K562 (cell line): Measurements from ENCODE around the gene ABHD16A.

ENCODE experiments used
- CEBPG ChIP-seq, 3 experiments: fragments of 200-800 bp in 1 of 3; sonication (Bioruptor generic) in 1 of 3; sonication (generic) in 1 of 3; formaldehyde crosslinking in 1 of 3; IDR thresholded peaks in 2 of 3; conservative IDR thresholded peaks in 1 of 3; 2 replicates each; pipeline versions ENCODE4 v1.6.1 to v1.8.0; 2016 to 2022; ENCODE audit warnings: missing compliant biosample characterization in 2 of 3, missing genetic modification characterization in 2 of 3, mild to moderate bottlenecking in 1 of 3, missing genetic modification reagents in 1 of 3
- FUS ChIP-seq: fragments of 200-400 bp; formaldehyde crosslinking; optimal IDR thresholded peaks from 2 replicates; pipeline ENCODE3; 2017; ENCODE audit warnings: low read depth, low read length
- GABPB1 ChIP-seq: sonication (generic); formaldehyde crosslinking; IDR thresholded peaks from 2 replicates; pipeline ENCODE4 v1.8.0; 2022; ENCODE audit warnings: mild to moderate bottlenecking, missing genetic modification reagents
- HCFC1 ChIP-seq: IDR thresholded peaks from 2 replicates; pipeline ENCODE4 v1.6.1; 2012; ENCODE audit warnings: low read depth, low read length, improper control_type of control experiment
- MYC ChIP-seq, 2 experiments: fragments of 250-450 bp in 1 of 2; sonication (Bioruptor Pico) in 1 of 2; IDR thresholded peaks; 2 replicates each; pipeline versions ENCODE4 v1.5.1 to v1.6.1; 2012 to 2021; ENCODE audit warnings: low read depth in 2 of 2, borderline replicate concordance in 1 of 2, improper control_type of control experiment in 1 of 2, low read length in 1 of 2, mild to moderate bottlenecking in 1 of 2, moderate library complexity in 1 of 2
- POLR2AphosphoS2 ChIP-seq: IDR thresholded peaks from 2 replicates; pipeline ENCODE4 v1.6.1; 2012; ENCODE audit warnings: low read length, improper control_type of control experiment
- PRPF4 ChIP-seq: fragments of 200-400 bp; formaldehyde crosslinking; IDR thresholded peaks from one replicate; pipeline ENCODE4 v1.6.1; 2017; ENCODE audit warnings: low read length, low read depth, mild to moderate bottlenecking; ENCODE audit not compliant: insufficient read depth, poor library complexity, severe bottlenecking
- TF ChIP-seq, protein P1 (sequence below): sonication (generic); formaldehyde crosslinking; IDR thresholded peaks from 2 replicates; pipeline ENCODE4 v1.8.1; 2022; ENCODE audit warnings: missing genetic modification reagents
- TF ChIP-seq, protein P2 (sequence below): fragments of 250-450 bp; sonication (Bioruptor Pico); IDR thresholded peaks from 2 replicates; pipeline ENCODE4 v1.5.0; 2021
- TF ChIP-seq, protein P3 (sequence below), 3 experiments: IDR thresholded peaks in 2 of 3; conservative IDR thresholded peaks in 1 of 3; 2 replicates each; pipeline ENCODE4 v1.5.1; 2011 to 2012; ENCODE audit warnings: low read length in 3 of 3, mild to moderate bottlenecking in 3 of 3, control low read depth in 2 of 3, improper control_type of control experiment in 1 of 3, inconsistent platforms in 1 of 3, low read depth in 1 of 3, mixed read lengths in 1 of 3, moderate library complexity in 1 of 3; ENCODE audit not compliant: insufficient read depth in 2 of 3

DNA sequence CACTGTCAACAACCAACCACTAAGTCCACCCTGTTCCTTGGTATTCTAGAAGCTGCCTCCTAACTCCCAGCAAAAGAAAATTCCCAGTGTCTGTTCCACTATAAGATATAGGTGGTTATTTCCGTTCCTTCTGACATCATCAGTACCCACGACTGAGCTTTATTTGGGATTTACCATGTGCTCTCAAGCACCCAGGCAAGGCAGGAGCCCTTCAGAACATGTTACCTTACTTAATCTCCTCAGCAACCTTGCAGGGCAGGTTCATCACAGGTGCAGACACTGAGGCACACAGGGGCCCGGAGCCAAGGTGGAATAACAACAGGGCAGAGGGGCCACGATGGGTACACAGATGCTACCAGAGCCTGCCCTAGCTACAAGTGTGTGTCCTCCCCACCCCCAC is 10.8 kb downstream of the ABHD16A start:
- TF ChIP-seq FUS (no peak), GABPB1 (CRISPR knock-in tag) (no peak), CEBPG (CRISPR knock-in tag; IDR thresholded peaks at IDR 0.05) (no peak), CEBPG (tag; conservative IDR thresholded peaks at IDR 0.05 in 1 of 2, IDR thresholded peaks at IDR 0.05 in 1 of 2) (no peak), PRPF4 (no peak), POLR2AphosphoS2 (no peak), HCFC1 (no peak), MYC (IDR thresholded peaks at IDR 0.05; ENCODE audit: low read depth, low read length) (no peak), MYC (CRISPR knock-in tag; IDR thresholded peaks at IDR 0.05; ENCODE audit: borderline replicate concordance, low read depth) (no peak)
- TF ChIP-seq, protein P1, sequence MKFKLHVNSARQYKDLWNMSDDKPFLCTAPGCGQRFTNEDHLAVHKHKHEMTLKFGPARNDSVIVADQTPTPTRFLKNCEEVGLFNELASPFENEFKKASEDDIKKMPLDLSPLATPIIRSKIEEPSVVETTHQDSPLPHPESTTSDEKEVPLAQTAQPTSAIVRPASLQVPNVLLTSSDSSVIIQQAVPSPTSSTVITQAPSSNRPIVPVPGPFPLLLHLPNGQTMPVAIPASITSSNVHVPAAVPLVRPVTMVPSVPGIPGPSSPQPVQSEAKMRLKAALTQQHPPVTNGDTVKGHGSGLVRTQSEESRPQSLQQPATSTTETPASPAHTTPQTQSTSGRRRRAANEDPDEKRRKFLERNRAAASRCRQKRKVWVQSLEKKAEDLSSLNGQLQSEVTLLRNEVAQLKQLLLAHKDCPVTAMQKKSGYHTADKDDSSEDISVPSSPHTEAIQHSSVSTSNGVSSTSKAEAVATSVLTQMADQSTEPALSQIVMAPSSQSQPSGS (CRISPR knock-in tag): no peak
- TF ChIP-seq, protein P2, sequence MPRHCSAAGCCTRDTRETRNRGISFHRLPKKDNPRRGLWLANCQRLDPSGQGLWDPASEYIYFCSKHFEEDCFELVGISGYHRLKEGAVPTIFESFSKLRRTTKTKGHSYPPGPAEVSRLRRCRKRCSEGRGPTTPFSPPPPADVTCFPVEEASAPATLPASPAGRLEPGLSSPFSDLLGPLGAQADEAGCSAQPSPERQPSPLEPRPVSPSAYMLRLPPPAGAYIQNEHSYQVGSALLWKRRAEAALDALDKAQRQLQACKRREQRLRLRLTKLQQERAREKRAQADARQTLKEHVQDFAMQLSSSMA (CRISPR knock-in tag): no peak
- TF ChIP-seq, protein P3, sequence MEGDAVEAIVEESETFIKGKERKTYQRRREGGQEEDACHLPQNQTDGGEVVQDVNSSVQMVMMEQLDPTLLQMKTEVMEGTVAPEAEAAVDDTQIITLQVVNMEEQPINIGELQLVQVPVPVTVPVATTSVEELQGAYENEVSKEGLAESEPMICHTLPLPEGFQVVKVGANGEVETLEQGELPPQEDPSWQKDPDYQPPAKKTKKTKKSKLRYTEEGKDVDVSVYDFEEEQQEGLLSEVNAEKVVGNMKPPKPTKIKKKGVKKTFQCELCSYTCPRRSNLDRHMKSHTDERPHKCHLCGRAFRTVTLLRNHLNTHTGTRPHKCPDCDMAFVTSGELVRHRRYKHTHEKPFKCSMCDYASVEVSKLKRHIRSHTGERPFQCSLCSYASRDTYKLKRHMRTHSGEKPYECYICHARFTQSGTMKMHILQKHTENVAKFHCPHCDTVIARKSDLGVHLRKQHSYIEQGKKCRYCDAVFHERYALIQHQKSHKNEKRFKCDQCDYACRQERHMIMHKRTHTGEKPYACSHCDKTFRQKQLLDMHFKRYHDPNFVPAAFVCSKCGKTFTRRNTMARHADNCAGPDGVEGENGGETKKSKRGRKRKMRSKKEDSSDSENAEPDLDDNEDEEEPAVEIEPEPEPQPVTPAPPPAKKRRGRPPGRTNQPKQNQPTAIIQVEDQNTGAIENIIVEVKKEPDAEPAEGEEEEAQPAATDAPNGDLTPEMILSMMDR (IDR thresholded peaks at IDR 0.05 in 2 of 3, conservative IDR thresholded peaks at IDR 0.05 in 1 of 3; ENCODE audit: insufficient read depth in 2 of 3, low read depth in 1 of 3, low read length in 3 of 3): no peak
